Measurements from ENCODE around the gene BCAS3. TPM values are rescaled to one million over a fixed set of nuclear protein-coding genes. Genes with fewer than 3 reads are reported as not detected.

The BCAS3 gene
- polyA plus RNA-seq, 3 donors, result 10.3 to 19.1 (median 14.7) TPM

DNA sequence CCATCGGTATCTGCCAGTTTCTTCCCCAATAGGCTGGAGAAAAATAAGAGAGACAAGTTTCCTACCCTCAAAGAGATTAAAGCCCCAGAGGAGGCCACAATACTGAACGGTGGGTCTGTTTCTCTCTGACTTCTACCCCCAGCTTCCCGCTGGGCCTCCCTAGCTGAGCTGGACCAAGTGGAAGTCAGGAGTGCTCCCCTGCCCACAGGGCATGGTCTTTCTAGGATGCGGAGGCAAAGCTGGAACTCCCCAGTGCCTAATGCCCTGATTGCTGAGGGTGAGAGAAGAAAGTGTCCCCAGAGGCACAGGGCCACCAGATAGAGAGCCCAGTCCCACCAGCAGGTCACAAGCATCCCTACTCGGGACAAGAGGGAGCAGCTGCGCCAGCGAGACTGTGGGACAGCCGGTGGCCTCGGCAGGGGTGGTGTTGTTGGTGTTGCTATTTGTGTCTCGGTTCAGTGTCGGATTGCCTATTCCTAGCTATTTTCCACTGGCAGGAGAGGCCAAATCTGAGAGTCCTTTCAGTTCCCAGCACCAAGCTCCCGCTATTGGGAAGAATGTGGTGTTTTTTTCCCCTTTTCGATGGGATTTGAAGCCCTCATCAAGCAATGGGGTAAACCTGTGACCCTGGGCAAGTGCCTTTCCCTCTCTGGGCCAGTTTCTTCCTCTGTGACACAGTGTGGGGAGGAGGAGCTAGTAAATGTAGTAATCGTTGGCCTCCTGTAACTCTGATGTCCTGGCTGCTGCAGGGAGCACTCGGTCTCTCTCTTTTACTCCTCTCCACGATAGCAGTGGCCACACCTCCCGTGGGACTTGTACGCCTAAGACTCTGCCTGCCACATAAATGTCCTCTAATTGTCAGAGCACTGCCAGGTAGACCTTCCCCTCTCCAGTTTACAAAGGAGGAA is 699.5 kb downstream of the BCAS3 start:
- no peaks in the 10 kb centered on the region for H3K9me3 ChIP-seq (replicated peaks in 1 of 2; ENCODE audit: control insufficient read depth in 1 of 2, insufficient read depth in 1 of 2, low read length in 2 of 2)
- H3K79me2 ChIP-seq (ENCODE audit: insufficient read depth, low read length), result no peaks in the 10 kb centered on the region
- Mint-ChIP-seq H3K36me3 (peaks cover 0 to 5% of the 10 kb centered on the region in 2 donors), H3K27ac (no peak overlapping the region), H3K4me1 (peaks cover 25% of the 10 kb centered on the region), H3K9me3 (no peaks in the 10 kb centered on the region), H3K27me3 (ENCODE audit: low read depth in 3 of 3) (no peaks in the 10 kb centered on the region), H3K4me3 (no peak overlapping the region)
- H3K36me3 ChIP-seq (replicated peaks in 1 of 2; ENCODE audit: control insufficient read depth in 1 of 2, insufficient read depth in 2 of 2, low read length in 2 of 2), result no peaks in the 10 kb centered on the region
- no peak overlapping the region for H3K27ac ChIP-seq (ENCODE audit: low read depth in 1 of 2, low read length in 2 of 2)
- 100% methylated on average over 9 of the region's 18 CpGs for WGBS (ENCODE audit: insufficient coverage)
- H3K4me3 ChIP-seq (replicated peaks in 1 of 3; ENCODE audit: low read depth in 2 of 3, low read length in 3 of 3), result no peak overlapping the region
- H3K4me1 ChIP-seq (ENCODE audit: control insufficient read depth in 1 of 2, insufficient read depth in 2 of 2, low read length in 2 of 2), result peaks cover 16 to 23% of the 10 kb centered on the region in 2 donors
- TF ChIP-seq, protein P1, sequence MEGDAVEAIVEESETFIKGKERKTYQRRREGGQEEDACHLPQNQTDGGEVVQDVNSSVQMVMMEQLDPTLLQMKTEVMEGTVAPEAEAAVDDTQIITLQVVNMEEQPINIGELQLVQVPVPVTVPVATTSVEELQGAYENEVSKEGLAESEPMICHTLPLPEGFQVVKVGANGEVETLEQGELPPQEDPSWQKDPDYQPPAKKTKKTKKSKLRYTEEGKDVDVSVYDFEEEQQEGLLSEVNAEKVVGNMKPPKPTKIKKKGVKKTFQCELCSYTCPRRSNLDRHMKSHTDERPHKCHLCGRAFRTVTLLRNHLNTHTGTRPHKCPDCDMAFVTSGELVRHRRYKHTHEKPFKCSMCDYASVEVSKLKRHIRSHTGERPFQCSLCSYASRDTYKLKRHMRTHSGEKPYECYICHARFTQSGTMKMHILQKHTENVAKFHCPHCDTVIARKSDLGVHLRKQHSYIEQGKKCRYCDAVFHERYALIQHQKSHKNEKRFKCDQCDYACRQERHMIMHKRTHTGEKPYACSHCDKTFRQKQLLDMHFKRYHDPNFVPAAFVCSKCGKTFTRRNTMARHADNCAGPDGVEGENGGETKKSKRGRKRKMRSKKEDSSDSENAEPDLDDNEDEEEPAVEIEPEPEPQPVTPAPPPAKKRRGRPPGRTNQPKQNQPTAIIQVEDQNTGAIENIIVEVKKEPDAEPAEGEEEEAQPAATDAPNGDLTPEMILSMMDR (IDR thresholded peaks at IDR 0.05), result no peak
- no peak overlapping the region for H3K4me2 ChIP-seq (replicated peaks; ENCODE audit: extremely low read depth, low read length, poor library complexity, severe bottlenecking)
- no peaks in the 10 kb centered on the region for H4K20me1 ChIP-seq (ENCODE audit: insufficient read depth, low read length)
- no peaks in the 10 kb centered on the region for H3K27me3 ChIP-seq (ENCODE audit: control insufficient read depth in 2 of 2, insufficient read depth in 2 of 2, low read length in 2 of 2)
- intact Hi-C loops (cut with micrococcal nuclease), result no loop called here
- DNase-seq, result no peak
- no peak overlapping the region for H2AFZ ChIP-seq (ENCODE audit: insufficient read depth, low read depth, low read length, poor library complexity, severe bottlenecking)
- H3K9ac ChIP-seq (ENCODE audit: insufficient read depth, low read length, poor library complexity, severe bottlenecking), result no peak overlapping the region

DNA sequence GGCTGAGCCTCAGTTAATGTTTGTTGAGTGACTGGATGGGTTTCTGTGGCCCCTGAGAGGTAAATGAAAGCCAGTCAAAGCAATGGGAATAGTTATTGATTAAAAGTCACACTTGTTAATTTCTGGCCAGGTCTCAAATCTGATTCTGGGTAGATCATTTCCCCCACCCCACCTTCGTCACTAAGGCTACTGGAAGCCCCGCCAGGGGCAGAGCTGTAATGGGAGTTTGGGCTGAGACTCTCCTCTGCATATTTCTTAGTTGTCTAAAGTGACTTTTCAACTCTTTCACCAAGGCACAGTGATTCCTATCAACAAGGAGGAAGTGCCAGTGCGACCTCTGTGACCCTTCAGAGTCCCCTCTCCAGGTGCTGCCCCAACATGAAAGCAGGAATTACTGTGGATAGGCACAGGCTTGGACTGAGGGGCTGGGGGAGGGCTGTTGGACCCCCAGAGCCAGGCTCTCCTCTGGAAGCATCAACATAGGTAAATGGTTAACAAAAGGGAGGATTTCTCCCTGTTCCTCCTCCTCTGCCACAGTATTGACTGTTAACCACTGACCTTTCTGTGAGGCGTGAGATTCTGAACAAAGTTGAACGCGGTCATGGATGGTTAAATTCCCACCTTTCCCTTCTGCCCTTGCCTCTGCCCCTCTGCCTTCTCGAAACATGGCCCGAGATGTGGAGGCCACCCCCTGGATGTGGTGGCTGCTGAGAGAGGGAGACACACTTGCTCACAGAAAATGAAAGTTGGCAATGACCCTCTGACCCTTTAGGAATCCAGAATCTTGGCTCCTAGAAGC is 701.2 kb downstream of the BCAS3 start:
- H3K9me3 ChIP-seq (replicated peaks in 1 of 2; ENCODE audit: control insufficient read depth in 1 of 2, insufficient read depth in 1 of 2, low read length in 2 of 2), result no peaks in the 10 kb centered on the region
- peaks cover 10 to 14% of the 10 kb centered on the region in 2 donors for H3K4me1 ChIP-seq (ENCODE audit: control insufficient read depth in 1 of 2, insufficient read depth in 2 of 2, low read length in 2 of 2)
- H3K9me3 Mint-ChIP-seq, result no peaks in the 10 kb centered on the region
- intact Hi-C loops (cut with micrococcal nuclease), result no loop called here
- H3K36me3 Mint-ChIP-seq, result peaks cover 0 to 8% of the 10 kb centered on the region in 2 donors
- H2AFZ ChIP-seq (ENCODE audit: insufficient read depth, low read depth, low read length, poor library complexity, severe bottlenecking), result no peak overlapping the region
- no peak overlapping the region for H3K27ac Mint-ChIP-seq
- H3K27me3 ChIP-seq (ENCODE audit: control insufficient read depth in 2 of 2, insufficient read depth in 2 of 2, low read length in 2 of 2), result no peaks in the 10 kb centered on the region
- H3K4me2 ChIP-seq (replicated peaks; ENCODE audit: extremely low read depth, low read length, poor library complexity, severe bottlenecking), result no peak overlapping the region
- H3K4me1 Mint-ChIP-seq, result peaks cover 18% of the 10 kb centered on the region
- no peak overlapping the region for H3K4me3 Mint-ChIP-seq
- peaks cover 0 to 1% (median 0%) of the 10 kb centered on the region in 3 donors for H3K27me3 Mint-ChIP-seq (ENCODE audit: low read depth in 3 of 3)
- H3K27ac ChIP-seq (ENCODE audit: low read depth in 1 of 2, low read length in 2 of 2), result no peak overlapping the region
- no peak overlapping the region for H3K4me3 ChIP-seq (replicated peaks in 1 of 3; ENCODE audit: low read depth in 2 of 3, low read length in 3 of 3)
- TF ChIP-seq, protein P1 (IDR thresholded peaks at IDR 0.05), result no peak
- DNase-seq, result no peak
- H4K20me1 ChIP-seq (ENCODE audit: insufficient read depth, low read length), result no peaks in the 10 kb centered on the region
- H3K9ac ChIP-seq (ENCODE audit: insufficient read depth, low read length, poor library complexity, severe bottlenecking), result no peak overlapping the region
- H3K36me3 ChIP-seq (replicated peaks in 1 of 2; ENCODE audit: control insufficient read depth in 1 of 2, insufficient read depth in 2 of 2, low read length in 2 of 2), result no peaks in the 10 kb centered on the region
- 100% methylated on average over 1 of the region's 8 CpGs for WGBS (ENCODE audit: insufficient coverage)
- no peaks in the 10 kb centered on the region for H3K79me2 ChIP-seq (ENCODE audit: insufficient read depth, low read length)

Measured in CD14-positive monocyte (primary cell).